Neural cell (in vitro differentiated cells): ENCODE data around the gene VENTX. TPM values are rescaled to one million over a fixed set of nuclear protein-coding genes. Genes with fewer than 3 reads are reported as not detected.

Experiments used
- H2AFZ ChIP-seq: fragments of 200-600, 300-800 bp; sonication (generic), shearing (Covaris generic); 2 replicates; pipeline ENCODE4 v1.6.0; 2014; ENCODE audit warnings: low read depth, mild to moderate bottlenecking, antibody characterized with exemption, low read length, moderate library complexity
- H3F3A ChIP-seq: fragments of 200-600 bp; shearing (Covaris generic); 2 replicates; pipeline ENCODE4 v1.6.1; 2016; ENCODE audit warnings: mild to moderate bottlenecking, moderate library complexity, mixed read lengths, antibody characterized with exemption, low read length; ENCODE audit not compliant: insufficient read depth, poor library complexity, severe bottlenecking
- H3K27ac ChIP-seq: fragments of 200-600, 300-800 bp; sonication (generic), shearing (Covaris generic); 2 replicates; pipeline ENCODE4 v1.5.1; 2014; ENCODE audit warnings: mild to moderate bottlenecking, low read length, moderate library complexity
- H3K27me3 ChIP-seq: fragments of 300-800, 200-600 bp; sonication (generic), shearing (Covaris generic); 2 replicates; pipeline ENCODE4 v1.6.0; 2014; ENCODE audit warnings: mild to moderate bottlenecking, low read depth, low read length, moderate library complexity; ENCODE audit not compliant: insufficient read depth
- H3K36me3 ChIP-seq: fragments of 300-800, 200-600 bp; sonication (generic), shearing (Covaris generic); 2 replicates; pipeline ENCODE4 v1.5.1; 2014; ENCODE audit warnings: mild to moderate bottlenecking, antibody characterized with exemption, low read length, moderate library complexity; ENCODE audit not compliant: insufficient read depth
- H3K4me2 ChIP-seq: fragments of 300-800, 200-600 bp; sonication (generic), shearing (Covaris generic); 2 replicates; pipeline ENCODE4 v1.6.0; 2014; ENCODE audit warnings: mild to moderate bottlenecking, low read length
- H3K4me3 ChIP-seq: fragments of 300-800, 200-600 bp; sonication (generic), shearing (Covaris generic); 2 replicates; pipeline ENCODE4 v1.5.1; 2014; ENCODE audit warnings: mild to moderate bottlenecking, low read length, moderate library complexity
- H3K79me2 ChIP-seq: fragments of 200-600 bp; shearing (Covaris generic); replicated peaks from 2 replicates; pipeline ENCODE4 v1.6.0; 2014; ENCODE audit warnings: mild to moderate bottlenecking, low read length, moderate library complexity; ENCODE audit not compliant: insufficient read depth
- H3K9ac ChIP-seq: fragments of 300-800, 200-600 bp; sonication (generic), shearing (Covaris generic); 2 replicates; pipeline ENCODE4 v1.6.1; 2016; ENCODE audit warnings: mild to moderate bottlenecking, low read length, mixed read lengths
- H3K9me2 ChIP-seq: fragments of 200-600 bp; shearing (Covaris generic); 2 replicates; pipeline ENCODE4 v1.6.1; 2016; ENCODE audit warnings: mild to moderate bottlenecking, low read length, mixed read lengths; ENCODE audit not compliant: insufficient read depth
- H3K9me3 ChIP-seq: fragments of 200-600, 300-800 bp; sonication (generic), shearing (Covaris generic); 2 replicates; pipeline ENCODE4 v1.6.1; 2016; ENCODE audit warnings: mild to moderate bottlenecking, mixed run types, low read length, moderate library complexity, mixed read lengths
- H4K20me1 ChIP-seq: fragments of 200-600 bp; shearing (Covaris generic); 2 replicates; pipeline ENCODE4 v1.6.1; 2016; ENCODE audit warnings: mild to moderate bottlenecking, mixed run types; ENCODE audit not compliant: insufficient read depth
- EP300 ChIP-seq: fragments of 450-650 bp; conservative IDR thresholded peaks from 2 replicates; pipeline ENCODE4 v1.6.1; 2014; ENCODE audit warnings: antibody characterized with exemption, mild to moderate bottlenecking, moderate library complexity; ENCODE audit not compliant: poor library complexity, severe bottlenecking
- EZH2 ChIP-seq: fragments of 200-600, 300-800 bp; shearing (Covaris generic), sonication (generic); IDR thresholded peaks from 2 replicates; pipeline ENCODE4 v1.6.1; 2014; ENCODE audit warnings: antibody characterized with exemption, low read length, borderline replicate concordance, mild to moderate bottlenecking; ENCODE audit not compliant: insufficient read depth, poor library complexity, severe bottlenecking
- MXI1 ChIP-seq: fragments of 450-650 bp; conservative IDR thresholded peaks from 2 replicates; pipeline ENCODE4 v1.6.1; 2014; ENCODE audit warnings: antibody characterized with exemption, mild to moderate bottlenecking; ENCODE audit not compliant: poor library complexity, severe bottlenecking
- POLR2AphosphoS5 ChIP-seq: IDR thresholded peaks from 2 replicates; pipeline ENCODE4 v1.6.1; 2012
- RAD21 ChIP-seq: fragments of 450-650 bp; conservative IDR thresholded peaks from 2 replicates; pipeline ENCODE4 v1.6.1; 2014; ENCODE audit warnings: antibody characterized with exemption, mild to moderate bottlenecking, moderate library complexity
- REST ChIP-seq: IDR thresholded peaks from 2 replicates; pipeline ENCODE4 v1.6.1; 2012; ENCODE audit warnings: borderline replicate concordance
- SMC3 ChIP-seq: fragments of 450-650 bp; conservative IDR thresholded peaks from 2 replicates; pipeline ENCODE4 v1.6.1; 2014; ENCODE audit warnings: antibody characterized with exemption, mild to moderate bottlenecking, moderate library complexity; ENCODE audit not compliant: poor library complexity
- TAF1 ChIP-seq: IDR thresholded peaks from 2 replicates; pipeline ENCODE4 v1.6.1; 2012; ENCODE audit warnings: low read depth
- polyA plus RNA-seq: library from polyadenylated mRNA; depleted of rRNA; stranded (reverse); fragments of >200 nt; gene quantifications from 2 replicates; pipeline ENCODE4 v1.2.3, GENCODE V29; 2014
- TF ChIP-seq, protein P1 (sequence below): fragments of 450-650 bp; IDR thresholded peaks from 2 replicates; pipeline ENCODE4 v1.5.1; 2014; ENCODE audit warnings: antibody characterized with exemption, mild to moderate bottlenecking, moderate library complexity; ENCODE audit not compliant: poor library complexity, severe bottlenecking

Gene VENTX
- polyA plus RNA-seq, 1 donor from 2014 or later, result not detected

DNA sequence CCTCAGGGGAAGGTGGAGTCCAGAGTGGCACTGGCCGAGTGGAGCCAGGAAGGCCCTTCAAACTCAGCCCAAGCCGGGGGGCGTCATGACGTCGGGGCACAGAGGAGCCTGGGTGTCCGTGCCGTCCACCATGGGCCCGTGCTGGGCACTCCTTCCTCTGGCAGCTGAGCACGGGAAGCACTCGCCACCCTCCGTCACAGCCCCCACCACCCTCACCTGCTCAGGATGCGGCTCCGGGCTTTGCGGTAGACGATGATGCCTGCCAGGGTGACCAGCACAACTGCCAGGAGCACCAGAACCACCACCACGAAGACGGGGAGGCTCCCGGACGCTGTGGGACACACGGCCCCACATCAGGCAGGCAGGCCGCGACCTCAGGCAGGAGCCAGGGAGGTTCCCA, 30.9 kb downstream of the VENTX start:
- no peaks in the 10 kb centered on the region for H3K36me3 ChIP-seq
- no peak overlapping the region for H3K27ac ChIP-seq
- no peak overlapping the region for H3K4me3 ChIP-seq
- no peak overlapping the region for H3K4me2 ChIP-seq
- H3K9ac ChIP-seq, result no peak overlapping the region
- H2AFZ ChIP-seq, result no peak overlapping the region
- no peaks in the 10 kb centered on the region for H4K20me1 ChIP-seq
- no peaks in the 10 kb centered on the region for H3K27me3 ChIP-seq
- H3F3A ChIP-seq, result no peaks in the 10 kb centered on the region
- no peaks in the 10 kb centered on the region for H3K79me2 ChIP-seq
- no peaks in the 10 kb centered on the region for H3K9me2 ChIP-seq
- TF ChIP-seq SMC3 (no peak), MXI1 (no peak), EP300 (no peak), POLR2AphosphoS5 (no peak), REST (no peak), EZH2 (no peak), RAD21 (no peak), TAF1 (no peak)
- TF ChIP-seq, protein P1, sequence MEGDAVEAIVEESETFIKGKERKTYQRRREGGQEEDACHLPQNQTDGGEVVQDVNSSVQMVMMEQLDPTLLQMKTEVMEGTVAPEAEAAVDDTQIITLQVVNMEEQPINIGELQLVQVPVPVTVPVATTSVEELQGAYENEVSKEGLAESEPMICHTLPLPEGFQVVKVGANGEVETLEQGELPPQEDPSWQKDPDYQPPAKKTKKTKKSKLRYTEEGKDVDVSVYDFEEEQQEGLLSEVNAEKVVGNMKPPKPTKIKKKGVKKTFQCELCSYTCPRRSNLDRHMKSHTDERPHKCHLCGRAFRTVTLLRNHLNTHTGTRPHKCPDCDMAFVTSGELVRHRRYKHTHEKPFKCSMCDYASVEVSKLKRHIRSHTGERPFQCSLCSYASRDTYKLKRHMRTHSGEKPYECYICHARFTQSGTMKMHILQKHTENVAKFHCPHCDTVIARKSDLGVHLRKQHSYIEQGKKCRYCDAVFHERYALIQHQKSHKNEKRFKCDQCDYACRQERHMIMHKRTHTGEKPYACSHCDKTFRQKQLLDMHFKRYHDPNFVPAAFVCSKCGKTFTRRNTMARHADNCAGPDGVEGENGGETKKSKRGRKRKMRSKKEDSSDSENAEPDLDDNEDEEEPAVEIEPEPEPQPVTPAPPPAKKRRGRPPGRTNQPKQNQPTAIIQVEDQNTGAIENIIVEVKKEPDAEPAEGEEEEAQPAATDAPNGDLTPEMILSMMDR, result no peak
- no peaks in the 10 kb centered on the region for H3K9me3 ChIP-seq

GRCh38 chr10:133269367-133269766, 31.7 kb downstream of the VENTX start:
- Histone ChIP-seq H4K20me1 (no peaks in the 10 kb centered on the region), H3K9me3 (no peaks in the 10 kb centered on the region), H3K4me3 (no peak overlapping the region), H3K27me3 (no peaks in the 10 kb centered on the region), H3K36me3 (no peaks in the 10 kb centered on the region), H3K9me2 (no peaks in the 10 kb centered on the region), H3K79me2 (no peaks in the 10 kb centered on the region), H3F3A (no peaks in the 10 kb centered on the region), H3K9ac (no peak overlapping the region), H2AFZ (no peak overlapping the region), H3K27ac (no peak overlapping the region), H3K4me2 (no peak overlapping the region)
- no peak for TF ChIP-seq TAF1

- TF ChIP-seq EP300 (no peak), POLR2AphosphoS5 (no peak), TAF1 (no peak), EZH2 (no peak), SMC3 (no peak), REST (no peak), RAD21 (no peak), MXI1 (no peak)
- TF ChIP-seq, protein P1, result no peak
- Histone ChIP-seq H3K4me2 (no peak overlapping the region), H2AFZ (no peak overlapping the region)
Measured at GRCh38 chr10:133270204-133270603, 32.5 kb downstream of the VENTX start.

More at GRCh38 chr10:133270204-133270603, 32.5 kb downstream of the VENTX start:
- Histone ChIP-seq H3K27me3 (no peaks in the 10 kb centered on the region), H3K9ac (no peak overlapping the region), H3K27ac (no peak overlapping the region), H3K79me2 (no peaks in the 10 kb centered on the region), H3K9me3 (no peaks in the 10 kb centered on the region), H3K4me3 (no peak overlapping the region), H3K9me2 (no peaks in the 10 kb centered on the region), H3K36me3 (no peaks in the 10 kb centered on the region), H4K20me1 (no peaks in the 10 kb centered on the region), H3F3A (no peaks in the 10 kb centered on the region)
